Neural cell (in vitro differentiated cells): Measurements from ENCODE around the gene ATG2B.

Source experiments
- CTCF ChIP-seq: fragments of 450-650 bp; IDR thresholded peaks from 2 replicates; pipeline ENCODE4 v1.5.1; 2014; ENCODE audit warnings: antibody characterized with exemption, mild to moderate bottlenecking, moderate library complexity; ENCODE audit not compliant: poor library complexity, severe bottlenecking
- EP300 ChIP-seq: fragments of 450-650 bp; conservative IDR thresholded peaks from 2 replicates; pipeline ENCODE4 v1.6.1; 2014; ENCODE audit warnings: antibody characterized with exemption, mild to moderate bottlenecking, moderate library complexity; ENCODE audit not compliant: poor library complexity, severe bottlenecking
- EZH2 ChIP-seq: fragments of 200-600, 300-800 bp; shearing (Covaris generic), sonication (generic); IDR thresholded peaks from 2 replicates; pipeline ENCODE4 v1.6.1; 2014; ENCODE audit warnings: antibody characterized with exemption, low read length, borderline replicate concordance, mild to moderate bottlenecking; ENCODE audit not compliant: insufficient read depth, poor library complexity, severe bottlenecking
- POLR2AphosphoS5 ChIP-seq: IDR thresholded peaks from 2 replicates; pipeline ENCODE4 v1.6.1; 2012
- RAD21 ChIP-seq: fragments of 450-650 bp; conservative IDR thresholded peaks from 2 replicates; pipeline ENCODE4 v1.6.1; 2014; ENCODE audit warnings: antibody characterized with exemption, mild to moderate bottlenecking, moderate library complexity
- REST ChIP-seq: IDR thresholded peaks from 2 replicates; pipeline ENCODE4 v1.6.1; 2012; ENCODE audit warnings: borderline replicate concordance
- SMC3 ChIP-seq: fragments of 450-650 bp; conservative IDR thresholded peaks from 2 replicates; pipeline ENCODE4 v1.6.1; 2014; ENCODE audit warnings: antibody characterized with exemption, mild to moderate bottlenecking, moderate library complexity; ENCODE audit not compliant: poor library complexity

GRCh38 chr14:96257056-96257455, 106.1 kb downstream of the ATG2B start:
- no peak for TF ChIP-seq CTCF
- TF ChIP-seq EP300 = no peak
- TF ChIP-seq RAD21 = no peak
- no peak for TF ChIP-seq SMC3
- no peak for TF ChIP-seq EZH2
- no peak for TF ChIP-seq REST
- TF ChIP-seq POLR2AphosphoS5 = no peak
